HG02759 (cell line): ENCODE results near the gene ANKS1B.
"Not testable (repeated sequence)": the region's sequence is repeated elsewhere in the genome, so short reads cannot be mapped to it uniquely, and the experiment has no call there.

ENCODE experiments used
- ATAC-seq: cut with Tn5 transposase; IDR thresholded peaks from one replicate; pipeline ENCODE4 v1.9.1; 2021; ENCODE audit warnings: mild to moderate bottlenecking, moderate library complexity; ENCODE audit not compliant: unreplicated experiment

Gene ANKS1B

GRCh38 chr12:99879439-99879838, 105.3 kb downstream of the ANKS1B start:
- no peak for ATAC-seq

- ATAC-seq = no peak
Measured at GRCh38 chr12:99875081-99875480, 109.7 kb downstream of the ANKS1B start.

GRCh38 chr12:99870085-99870484, 114.7 kb downstream of the ANKS1B start:
- no peak for ATAC-seq

- ATAC-seq = no peak
Measured at GRCh38 chr12:99861731-99862130, 123.0 kb downstream of the ANKS1B start.

- no peak for ATAC-seq
Measured at GRCh38 chr12:99859126-99859525, 125.6 kb downstream of the ANKS1B start.

DNA sequence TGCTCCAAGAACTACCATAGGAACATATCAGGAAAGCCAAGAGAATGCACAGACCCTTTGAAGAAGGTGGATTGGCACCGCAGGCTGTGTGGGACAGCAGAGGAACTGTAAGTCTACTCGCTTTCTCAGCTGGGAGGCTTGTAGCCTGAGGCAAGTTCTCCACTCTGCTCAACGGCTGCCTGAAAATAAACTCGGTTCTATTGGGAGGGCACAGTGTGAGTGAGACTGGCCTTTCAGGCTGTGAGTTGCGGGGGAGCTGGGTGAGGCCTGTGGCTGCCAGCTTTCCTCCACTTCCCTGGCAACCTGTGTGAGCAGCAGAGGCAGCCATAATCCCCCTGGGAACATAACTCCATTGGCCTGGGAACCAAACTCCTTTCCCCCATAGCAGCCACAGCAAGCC, 132.1 kb downstream of the ANKS1B start:
- ATAC-seq = no peak

DNA sequence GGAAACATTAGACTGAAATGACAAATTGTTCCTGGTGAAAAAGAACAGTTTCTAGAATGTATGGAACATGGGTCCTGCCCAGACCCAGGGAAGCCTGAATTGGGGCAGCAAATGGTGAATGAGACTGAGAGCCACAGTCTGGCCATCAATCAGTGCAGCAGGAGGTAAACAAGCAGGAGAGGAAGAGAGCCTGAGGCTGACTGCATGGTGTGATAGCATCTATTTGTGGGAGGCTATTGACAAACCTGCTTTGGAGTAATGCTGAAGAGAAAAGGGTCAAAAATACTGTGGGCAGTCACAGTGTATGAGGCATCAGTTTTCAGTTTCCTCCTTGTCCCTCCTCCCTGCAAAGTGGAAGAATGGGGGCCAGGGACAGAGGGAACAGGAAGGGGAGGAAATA, 136.8 kb downstream of the ANKS1B start:
- ATAC-seq = no peak

DNA sequence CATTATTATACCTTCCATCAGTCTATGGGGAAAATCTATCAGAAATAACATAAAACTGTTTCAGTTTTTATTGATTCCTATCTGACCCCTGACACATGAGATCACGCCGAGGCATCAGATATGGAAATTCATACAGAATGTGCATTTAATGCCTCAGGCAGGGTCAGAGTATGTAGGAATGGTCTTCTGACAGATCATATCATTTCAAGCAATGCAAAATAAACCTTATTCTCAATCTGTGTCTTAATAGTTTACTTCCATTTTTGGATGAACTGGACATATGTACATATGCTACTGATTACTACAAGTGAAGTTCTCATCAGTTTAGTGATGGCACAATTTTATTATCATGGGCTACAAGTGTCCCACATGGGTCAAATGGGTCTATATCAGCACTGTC, 150.0 kb downstream of the ANKS1B start:
- no peak for ATAC-seq

- ATAC-seq = no peak
Measured at GRCh38 chr12:99833397-99833796, 151.3 kb downstream of the ANKS1B start.

DNA sequence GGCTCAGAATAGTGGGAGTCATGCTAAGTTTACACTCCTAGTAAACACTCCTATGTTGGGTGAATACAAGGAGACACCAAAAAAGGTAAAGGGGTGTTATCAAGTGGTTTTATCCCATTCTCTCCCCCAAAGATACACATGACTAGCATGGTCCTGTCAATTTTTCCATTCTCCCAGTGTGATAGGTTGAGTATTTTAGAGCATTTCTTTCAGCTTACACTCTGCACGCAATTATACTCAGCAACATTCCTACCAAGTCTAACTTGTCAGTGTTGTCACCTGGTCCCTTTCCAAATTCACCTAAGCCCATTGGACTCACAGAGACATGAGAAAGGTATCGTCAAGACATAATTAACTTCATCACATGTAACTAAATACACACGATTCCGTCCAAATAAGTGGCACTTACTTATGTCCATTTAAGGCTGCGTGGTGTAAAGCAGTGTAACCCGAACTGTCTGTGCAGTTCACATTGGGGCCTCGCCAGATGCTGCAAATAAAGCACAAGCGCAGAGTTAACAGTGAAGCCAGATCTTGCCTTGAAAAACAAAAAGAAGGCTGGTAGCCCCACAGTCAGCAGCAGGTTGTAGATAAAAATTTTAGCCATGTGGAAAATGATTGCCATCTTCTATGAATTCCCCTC, 159.7 kb downstream of the ANKS1B start:
- no peak for ATAC-seq

GRCh38 chr12:99822273-99822672, 162.5 kb downstream of the ANKS1B start:
- no peak for ATAC-seq

DNA sequence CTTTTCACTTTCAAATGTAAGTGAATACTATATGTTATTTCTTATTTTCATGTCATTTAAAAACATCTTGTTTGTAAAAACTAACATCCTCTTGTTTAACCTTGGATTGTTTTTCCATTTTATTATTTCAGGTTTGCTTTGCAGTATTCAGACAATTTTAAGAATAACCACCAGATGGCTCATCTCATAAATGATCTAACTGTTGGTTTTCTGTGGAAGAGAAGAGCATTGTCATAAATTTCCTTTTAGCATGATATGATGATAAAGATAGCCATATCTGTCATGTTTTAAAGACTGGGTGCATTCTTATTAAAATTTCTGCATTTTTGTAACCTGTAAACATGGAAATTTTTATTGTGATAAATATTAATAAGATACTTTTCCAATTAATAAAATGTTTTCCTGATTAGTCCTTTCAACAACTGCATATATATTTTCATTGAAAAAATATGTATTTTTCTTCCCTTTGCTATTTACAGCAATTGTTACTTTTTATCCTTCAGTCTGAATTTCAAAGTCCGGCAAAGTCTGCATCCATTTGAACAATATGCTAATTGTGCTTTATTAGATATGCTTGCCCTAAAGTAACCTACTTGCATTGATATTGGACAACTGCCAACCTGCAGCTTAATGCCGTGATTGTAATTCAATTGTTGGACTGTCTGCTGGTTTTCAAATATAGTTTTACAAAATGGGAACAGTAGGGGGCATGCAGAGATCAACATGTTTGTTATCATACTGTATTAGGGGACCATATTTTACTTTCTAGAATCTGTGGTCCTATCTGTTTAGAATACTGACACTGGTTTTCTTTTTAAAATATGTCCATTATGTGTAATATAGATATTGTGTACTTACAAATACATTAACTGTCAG, 173.8 kb downstream of the ANKS1B start:
- ATAC-seq = no peak

DNA sequence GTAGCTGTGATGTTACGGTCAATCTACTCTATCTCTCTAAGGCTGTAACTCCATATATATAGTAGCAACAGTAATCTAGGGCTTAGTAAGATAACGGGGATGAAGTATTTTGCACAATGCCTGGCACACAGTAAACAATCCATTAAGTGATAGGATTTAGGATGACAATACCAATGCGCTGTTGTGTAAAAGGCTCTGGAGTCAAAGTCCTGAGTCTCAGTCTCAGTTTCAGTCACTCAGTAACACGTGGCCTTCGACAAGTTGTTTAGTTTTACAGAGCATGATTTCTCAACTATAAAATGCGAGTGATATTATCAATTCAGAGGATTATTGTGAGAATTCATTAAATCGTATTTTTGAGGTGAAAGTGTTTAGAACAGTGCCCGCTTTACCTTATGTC, 174.8 kb downstream of the ANKS1B start:
- no peak for ATAC-seq

- ATAC-seq = no peak
Measured at GRCh38 chr12:99806304-99806703, 178.4 kb downstream of the ANKS1B start.

DNA sequence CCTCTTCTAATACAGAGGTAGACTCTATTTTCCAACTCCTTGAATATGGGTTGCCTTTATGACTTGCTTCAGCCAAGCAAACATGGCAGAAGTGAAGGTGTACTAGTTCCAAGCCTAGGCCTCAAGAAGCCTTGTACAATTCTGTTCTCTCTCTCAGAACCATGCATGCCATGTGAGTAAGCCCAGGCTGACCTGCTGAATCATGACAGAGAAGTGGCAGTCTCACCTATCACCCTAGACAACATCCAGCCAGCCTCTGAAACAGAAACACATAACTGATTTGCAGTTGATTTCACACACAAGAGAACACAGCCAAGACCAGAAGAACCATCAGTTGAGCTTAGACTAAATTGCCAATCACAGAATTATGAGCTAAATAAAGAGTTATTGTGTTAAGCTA, 180.0 kb downstream of the ANKS1B start:
- ATAC-seq = no peak

DNA sequence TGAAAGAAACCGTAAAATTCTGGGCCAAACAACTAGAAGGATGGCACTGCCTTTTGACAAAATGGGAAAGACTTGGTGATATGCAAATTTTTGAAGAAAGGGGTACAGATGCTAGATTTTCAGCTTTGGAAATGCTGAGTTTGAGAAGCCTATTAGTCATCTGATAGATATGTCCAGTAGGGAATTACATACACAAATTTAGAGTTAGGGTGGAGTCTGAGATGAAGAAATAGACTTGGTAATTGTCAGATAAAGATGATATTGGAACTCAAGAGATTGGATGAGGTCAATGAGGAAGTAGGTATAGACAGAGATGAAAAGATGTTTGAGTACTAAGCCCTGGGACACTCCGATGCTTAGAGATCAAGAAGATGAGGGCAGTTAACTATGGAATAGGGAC, 184.1 kb downstream of the ANKS1B start:
- no peak for ATAC-seq

DNA sequence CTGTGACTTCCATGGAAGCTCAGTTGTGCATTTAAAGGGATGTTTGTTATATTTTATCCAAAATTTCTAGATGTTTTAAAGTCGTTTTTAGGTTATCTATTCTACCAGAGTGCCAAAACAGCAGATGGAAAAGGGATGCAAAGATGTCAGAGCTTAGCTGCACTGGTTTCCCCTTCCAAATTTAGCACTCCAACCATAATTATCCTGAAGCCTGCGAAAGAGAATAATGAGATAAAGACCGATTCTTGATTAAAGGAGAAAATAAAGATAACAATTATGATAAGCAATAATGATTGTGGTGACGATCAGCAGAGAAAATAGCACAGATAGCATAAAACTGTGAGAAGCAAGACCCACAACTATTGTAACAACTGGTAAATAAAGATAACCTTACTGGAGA, 186.8 kb downstream of the ANKS1B start:
- not testable (repeated sequence) for ATAC-seq

- ATAC-seq = no peak
Measured at GRCh38 chr12:99783421-99783820, 201.3 kb downstream of the ANKS1B start.

GRCh38 chr12:99772274-99772673, 212.5 kb downstream of the ANKS1B start:
- ATAC-seq = no peak

DNA sequence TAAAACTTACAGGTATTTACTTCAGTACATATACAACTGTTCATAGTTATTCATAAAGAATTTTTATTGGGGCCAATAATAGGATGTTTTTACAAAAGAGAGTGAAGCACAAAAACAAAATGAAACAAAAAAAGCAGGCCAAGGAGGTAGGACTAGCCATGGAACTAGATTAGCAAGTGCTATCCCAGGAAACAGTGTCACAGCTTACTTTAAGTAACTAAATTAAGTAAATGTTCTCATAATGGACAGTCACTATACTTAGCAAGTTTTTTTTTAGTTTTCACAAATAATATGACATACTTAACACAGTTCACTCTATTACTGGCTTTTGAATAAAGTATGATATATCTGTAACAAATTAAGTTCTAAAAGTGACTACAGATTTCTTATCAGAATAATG, 213.1 kb downstream of the ANKS1B start:
- ATAC-seq = no peak

DNA sequence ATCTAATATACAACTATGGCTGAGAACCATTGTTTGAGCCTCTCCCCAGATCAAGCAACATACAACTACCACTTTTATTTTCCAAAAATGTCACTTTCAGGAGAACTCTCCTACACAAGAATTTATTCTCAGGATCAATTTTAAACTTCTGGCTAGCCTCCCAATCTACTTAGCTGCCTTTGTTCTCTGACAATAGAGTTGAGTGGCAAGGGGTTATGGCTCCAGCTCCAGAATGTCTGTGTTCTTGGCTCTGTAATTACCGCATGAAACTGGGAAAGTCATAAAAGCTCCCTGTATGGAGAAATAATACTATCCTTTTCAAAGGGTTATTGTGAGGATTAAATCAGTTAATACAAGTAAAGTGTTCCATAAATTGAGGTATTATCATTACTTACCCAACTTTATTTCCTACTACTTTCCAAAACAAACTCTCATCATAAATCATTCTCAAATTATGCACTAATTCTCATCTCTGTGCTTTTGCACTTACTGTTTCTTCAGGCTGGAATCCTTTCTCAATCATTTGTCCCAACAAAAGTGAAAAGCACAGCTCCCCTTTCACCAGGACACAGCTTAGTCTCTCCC, 215.2 kb downstream of the ANKS1B start:
- ATAC-seq = no peak

- no peak for ATAC-seq
Measured at GRCh38 chr12:99768758-99769157, 216.0 kb downstream of the ANKS1B start.
